AG04449 (cell line): ENCODE data around the gene FRMD4B.

Experiments
- CTCF ChIA-PET: fragments of 350-600 bp; formaldehyde crosslinking; extraction: SDS; loops from one replicate; lab custom pipeline; 2021; ENCODE audit warnings: antibody characterized with exemption; lab: Yijun Ruan, JAX
- POLR2A ChIA-PET: fragments of 400-600, 350-600 bp; formaldehyde crosslinking; extraction: SDS; loops from one replicate; lab custom pipeline; 2020; ENCODE audit warnings: antibody characterized with exemption, inconsistent platforms; lab: Yijun Ruan, JAX
- DNase-seq: peaks from one replicate; pipeline ENCODE4 v3.0.0-alpha.2; 2010; ENCODE audit warnings: low read depth, low spot score
- H3K4me3 ChIP-seq: 2 replicates; pipeline ENCODE4 v1.5.1; 2011; ENCODE audit warnings: low read depth, mild to moderate bottlenecking, control low read depth, low read length
- TF ChIP-seq, protein P1 (sequence below): IDR thresholded peaks from one replicate; pipeline ENCODE4 v1.5.1; 2011; ENCODE audit warnings: mild to moderate bottlenecking, moderate library complexity, low read length, control low read depth, inconsistent platforms; ENCODE audit not compliant: insufficient read depth; ENCODE audit errors: missing control alignments

Gene FRMD4B

DNA sequence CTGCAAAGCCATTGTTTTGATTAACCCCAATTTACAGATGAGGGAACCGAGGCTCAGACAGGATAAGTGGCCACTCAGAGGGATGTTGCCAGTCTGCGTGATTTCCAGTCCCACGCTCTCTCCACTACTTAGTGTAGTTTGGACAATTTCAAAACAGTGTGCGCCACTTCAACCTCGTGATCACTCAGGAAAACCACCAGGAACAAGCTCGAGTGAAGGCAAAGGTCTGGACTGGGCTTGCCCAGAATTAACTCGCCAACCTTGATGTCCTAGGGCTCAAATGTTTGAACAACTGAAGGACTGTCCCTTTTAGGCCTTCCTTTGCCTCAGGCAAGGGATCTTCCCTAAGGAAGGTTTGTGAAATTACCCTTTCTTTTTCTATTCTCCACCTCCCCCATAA is 139.3 kb downstream of the FRMD4B start:
- no peak for DNase-seq
- POLR2A ChIA-PET: no interaction called here
- TF ChIP-seq, protein P1, sequence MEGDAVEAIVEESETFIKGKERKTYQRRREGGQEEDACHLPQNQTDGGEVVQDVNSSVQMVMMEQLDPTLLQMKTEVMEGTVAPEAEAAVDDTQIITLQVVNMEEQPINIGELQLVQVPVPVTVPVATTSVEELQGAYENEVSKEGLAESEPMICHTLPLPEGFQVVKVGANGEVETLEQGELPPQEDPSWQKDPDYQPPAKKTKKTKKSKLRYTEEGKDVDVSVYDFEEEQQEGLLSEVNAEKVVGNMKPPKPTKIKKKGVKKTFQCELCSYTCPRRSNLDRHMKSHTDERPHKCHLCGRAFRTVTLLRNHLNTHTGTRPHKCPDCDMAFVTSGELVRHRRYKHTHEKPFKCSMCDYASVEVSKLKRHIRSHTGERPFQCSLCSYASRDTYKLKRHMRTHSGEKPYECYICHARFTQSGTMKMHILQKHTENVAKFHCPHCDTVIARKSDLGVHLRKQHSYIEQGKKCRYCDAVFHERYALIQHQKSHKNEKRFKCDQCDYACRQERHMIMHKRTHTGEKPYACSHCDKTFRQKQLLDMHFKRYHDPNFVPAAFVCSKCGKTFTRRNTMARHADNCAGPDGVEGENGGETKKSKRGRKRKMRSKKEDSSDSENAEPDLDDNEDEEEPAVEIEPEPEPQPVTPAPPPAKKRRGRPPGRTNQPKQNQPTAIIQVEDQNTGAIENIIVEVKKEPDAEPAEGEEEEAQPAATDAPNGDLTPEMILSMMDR: no peak
- CTCF ChIA-PET: no interaction called here
- no peak overlapping the region for H3K4me3 ChIP-seq

DNA sequence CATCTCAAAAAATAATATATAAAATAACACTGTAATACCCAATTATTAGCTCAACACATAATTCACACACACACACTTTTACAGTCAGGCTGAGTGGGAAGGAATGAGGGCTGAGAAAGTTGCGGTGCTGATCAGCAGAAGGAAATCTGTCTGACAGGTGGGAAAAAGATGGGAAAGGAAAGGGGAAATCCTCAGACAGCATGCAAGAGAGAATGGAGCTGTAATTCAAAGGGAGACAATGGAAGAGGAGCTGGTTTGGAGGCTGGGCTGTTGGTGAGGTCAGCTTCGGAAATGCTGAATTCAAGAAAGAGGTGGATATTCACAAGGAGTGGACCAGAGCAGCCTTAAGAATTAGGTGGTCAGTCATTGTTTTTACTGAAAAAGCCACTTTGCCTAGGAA is 141.8 kb downstream of the FRMD4B start:
- no peak overlapping the region for H3K4me3 ChIP-seq
- DNase-seq: no peak
- CTCF ChIA-PET: no interaction called here
- TF ChIP-seq, protein P1: no peak
- POLR2A ChIA-PET: no interaction called here

DNA sequence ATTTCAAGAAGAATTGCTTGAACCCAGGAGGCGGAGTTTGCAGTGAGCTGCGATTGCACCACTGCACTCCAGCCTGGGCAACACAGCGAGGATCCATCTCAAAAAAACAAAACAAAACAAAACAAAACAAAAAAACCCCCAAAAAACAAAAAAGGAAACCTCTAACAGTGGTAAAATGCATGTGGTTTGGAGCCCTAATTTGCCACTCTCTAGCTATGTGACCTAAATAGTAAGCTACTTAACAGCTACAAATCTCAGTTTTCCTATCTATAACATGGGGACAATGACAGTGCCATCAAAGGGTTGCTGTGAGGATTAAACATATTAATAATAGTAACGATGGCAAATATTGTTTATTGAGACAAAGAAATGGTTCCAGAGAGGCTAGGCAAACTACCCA is 144.1 kb downstream of the FRMD4B start:
- ChIA-PET POLR2A (no interaction called here), CTCF (interaction anchor here (2.0 kb wide), 1 partner anchor 65 kb away, joined by 5 read pairs; no protein-coding TSS in a partner anchor)
- TF ChIP-seq, protein P1: no peak
- DNase-seq: no peak
- no peak overlapping the region for H3K4me3 ChIP-seq

DNA sequence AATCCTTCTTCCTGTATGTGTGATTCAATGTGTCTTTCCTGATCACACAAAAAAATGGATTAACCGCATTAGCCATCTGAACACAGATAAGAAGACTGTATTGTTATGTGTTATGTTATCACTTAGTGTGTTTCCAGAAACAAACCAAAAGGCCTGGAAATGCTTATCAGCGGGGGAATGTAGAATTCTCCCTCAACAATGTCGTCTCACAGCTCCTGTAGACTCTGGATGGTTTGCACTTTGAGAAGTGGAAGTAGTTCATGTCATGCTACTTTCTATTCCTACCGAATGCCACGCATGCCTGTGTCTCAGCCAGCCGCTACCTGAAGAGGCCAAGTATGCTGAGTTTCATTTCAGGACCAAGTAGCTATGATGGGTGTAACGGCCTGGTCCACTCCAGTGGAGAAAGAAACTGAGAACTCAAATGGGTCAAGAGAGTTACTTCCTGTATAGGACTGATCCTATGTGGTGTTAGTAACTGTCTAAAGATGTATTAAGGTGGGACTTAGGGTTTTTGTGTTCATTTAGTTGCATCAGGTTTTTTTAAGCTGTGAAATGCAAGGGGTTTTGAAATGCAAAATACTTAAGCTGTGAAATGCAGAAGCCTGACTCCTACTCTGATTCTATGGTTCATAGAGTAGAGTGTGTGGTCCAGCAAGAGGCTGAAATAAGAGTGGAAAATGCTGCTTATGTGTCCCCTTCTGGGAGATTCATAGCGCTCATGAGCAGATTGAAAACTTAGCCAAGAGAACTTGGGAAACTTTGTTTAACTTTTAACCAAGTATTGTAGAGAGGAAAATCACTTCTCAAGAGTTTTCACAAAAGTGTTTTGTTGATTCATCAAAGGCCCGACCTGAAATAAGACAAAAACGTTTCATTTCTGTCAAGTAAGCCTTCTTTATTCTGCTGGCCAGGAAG is 145.0 kb downstream of the FRMD4B start:
- DNase-seq: no peak
- ChIA-PET POLR2A (no interaction called here), CTCF (interaction anchor here (2.0 kb wide), 1 partner anchor 65 kb away, joined by 5 read pairs; no protein-coding TSS in a partner anchor)
- TF ChIP-seq, protein P1: no peak
- no peak overlapping the region for H3K4me3 ChIP-seq

DNA sequence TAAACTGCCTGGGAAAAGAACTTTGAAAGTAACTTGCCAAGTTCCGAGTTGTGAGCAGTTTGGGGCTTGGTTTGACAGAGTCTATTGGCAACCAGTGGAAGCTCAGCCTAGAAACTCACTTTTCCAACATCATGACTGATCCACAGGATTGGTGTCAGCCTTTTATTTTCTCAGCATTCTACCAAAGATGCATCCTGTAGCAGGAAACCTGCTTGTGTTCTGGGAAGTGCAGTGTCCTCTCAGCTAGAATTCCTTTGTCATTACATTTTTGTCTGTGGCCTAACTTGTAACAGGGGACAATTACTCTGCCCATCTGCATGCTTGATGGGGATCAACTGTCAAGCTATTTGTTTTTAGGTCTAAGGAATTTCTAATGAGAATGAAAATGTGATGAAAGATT is 146.8 kb downstream of the FRMD4B start:
- H3K4me3 ChIP-seq: no peak overlapping the region
- CTCF ChIA-PET: interaction anchor here (1.8 kb wide), 1 partner anchor 77 kb away, joined by 4 read pairs; no protein-coding TSS in a partner anchor
- POLR2A ChIA-PET: no interaction called here
- TF ChIP-seq, protein P1: no peak
- no peak for DNase-seq
